Measurements from ENCODE around the gene THAP9.

- TF ChIP-seq GATA3 (IDR thresholded peaks at IDR 0.05; ENCODE audit: low read depth, low read length) (no peak), GATA2 (IDR thresholded peaks at IDR 0.05; ENCODE audit: low read depth, low read length) (no peak)
Measured at GRCh38 chr4:82965763-82966162, 65.2 kb downstream of the THAP9 start.
